Measurements from ENCODE around the gene KIRREL2. TPM values are rescaled to one million over a fixed set of nuclear protein-coding genes. Genes with fewer than 3 reads are reported as not detected.

Gene KIRREL2
- total and polyA plus RNA-seq, 2 donors, result not detected

DNA sequence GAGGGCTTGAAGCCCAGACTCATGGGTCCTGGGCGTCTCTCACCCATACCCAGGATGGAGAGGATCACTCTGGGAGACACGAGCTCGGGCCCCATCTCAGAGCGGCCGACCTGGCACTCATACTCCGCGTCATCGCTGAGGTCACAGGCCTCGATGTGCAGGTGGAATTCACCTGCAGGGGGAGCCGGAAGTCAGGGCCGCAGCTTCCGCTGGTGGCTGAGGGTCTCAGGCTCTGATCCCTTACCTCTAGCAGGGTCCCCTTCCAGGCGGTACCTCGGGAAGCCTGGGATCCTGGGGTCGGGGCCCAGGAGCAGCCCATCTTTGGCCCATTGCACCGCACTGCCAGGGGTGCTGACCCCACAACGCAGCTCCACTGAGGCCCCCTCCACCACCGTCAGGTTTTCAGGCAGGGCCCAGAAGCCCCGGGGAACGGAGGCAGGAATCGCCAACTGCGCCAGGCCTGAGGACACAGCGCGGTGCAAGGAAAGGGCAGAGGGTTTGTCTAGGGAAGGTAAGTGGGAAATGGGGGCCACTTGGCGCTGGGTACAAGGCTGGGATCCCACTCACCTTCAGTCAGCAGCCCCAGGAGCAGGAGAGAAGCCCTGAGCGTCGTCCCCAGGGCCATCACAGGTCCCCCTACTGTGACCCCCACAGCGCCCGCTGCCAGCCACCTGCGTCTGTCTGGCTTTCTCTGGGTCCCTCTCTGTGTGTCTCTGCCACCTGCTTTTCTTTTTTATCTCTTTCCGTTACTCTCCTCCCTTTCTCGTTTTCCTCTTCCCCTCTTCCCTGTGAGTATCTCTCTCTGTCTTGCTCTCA, 5.3 kb upstream of the KIRREL2 start:
- Histone ChIP-seq H3K4me3 (ENCODE audit: low read depth, low read length) (no peak overlapping the region), H3K27ac (ENCODE audit: low read depth) (no peak overlapping the region), H3K4me1 (ENCODE audit: insufficient read depth) (no peaks in the 10 kb centered on the region), H3K36me3 (ENCODE audit: insufficient read depth) (no peaks in the 10 kb centered on the region)
- WGBS, result 43% methylated on average over 32 of the region's 32 CpGs
- DNase-seq (ENCODE audit: extremely low spot score), result no peak

DNA sequence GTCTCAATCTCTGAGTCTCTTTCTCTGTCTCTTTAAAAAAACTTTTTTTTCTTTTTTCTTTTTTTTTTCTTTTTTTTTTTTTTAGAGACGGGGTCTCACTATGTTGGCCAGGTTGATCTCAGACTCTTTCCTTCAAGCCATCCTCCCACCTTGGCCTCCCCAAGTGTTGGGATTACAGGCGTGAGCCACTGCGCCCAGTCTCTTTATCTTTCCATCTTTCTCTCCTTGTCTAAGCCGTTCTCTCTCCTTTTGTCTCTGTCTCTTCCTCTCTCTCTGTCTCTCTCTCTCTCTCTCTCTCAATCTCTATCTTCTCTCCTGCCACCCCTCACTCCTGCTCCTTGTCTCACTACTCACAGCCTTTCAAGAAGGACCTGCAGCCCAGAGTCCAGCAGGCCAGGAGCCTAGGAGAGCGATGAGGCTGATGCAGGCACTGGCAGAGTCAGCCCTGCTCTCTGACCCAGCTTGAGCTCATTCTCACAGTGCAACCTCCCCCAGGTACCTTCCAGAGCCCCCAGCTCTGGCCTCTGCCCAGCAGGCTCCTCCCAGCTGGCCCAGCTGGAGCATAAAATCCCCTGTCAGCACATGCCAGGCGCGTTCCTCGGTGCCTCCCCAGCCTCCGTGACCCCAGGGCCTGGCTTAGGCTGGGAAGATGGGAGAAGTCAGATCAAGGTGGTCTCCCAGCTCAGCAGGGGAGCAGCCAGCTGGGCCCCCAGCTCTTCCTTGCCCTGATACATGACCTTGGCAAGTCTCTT, 4.5 kb upstream of the KIRREL2 start, which contains the start of gene NPHS1:
NPHS1 (minus strand) TSS at position 476 of the 752 bp plus-strand sequence. CDS start 667 bp downstream, outside the sequence.
- Histone ChIP-seq H3K4me3 (ENCODE audit: low read depth, low read length) (no peak within 1 kb of the TSS), H3K27ac (ENCODE audit: low read depth) (no peak within 1 kb of the TSS), H3K4me1 (ENCODE audit: insufficient read depth) (no peaks in the 10 kb centered on the region), H3K36me3 (ENCODE audit: insufficient read depth) (no peaks in the 10 kb centered on the region)
- WGBS, result 41% methylated on average over 9 of the region's 9 CpGs
- no peak for DNase-seq (ENCODE audit: extremely low spot score)

- Histone ChIP-seq H3K4me3 (ENCODE audit: low read depth, low read length) (no peak overlapping the region), H3K4me1 (ENCODE audit: insufficient read depth) (no peaks in the 10 kb centered on the region), H3K36me3 (ENCODE audit: insufficient read depth) (no peaks in the 10 kb centered on the region), H3K27ac (ENCODE audit: low read depth) (no peak overlapping the region)
- whole genome bisulfite sequencing, result 70% methylated on average over 8 of the region's 8 CpGs
- no peak for DNase-seq (ENCODE audit: extremely low spot score)
Observed at GRCh38 chr19:35853038-35853756, 3.5 kb upstream of the KIRREL2 start.

DNA sequence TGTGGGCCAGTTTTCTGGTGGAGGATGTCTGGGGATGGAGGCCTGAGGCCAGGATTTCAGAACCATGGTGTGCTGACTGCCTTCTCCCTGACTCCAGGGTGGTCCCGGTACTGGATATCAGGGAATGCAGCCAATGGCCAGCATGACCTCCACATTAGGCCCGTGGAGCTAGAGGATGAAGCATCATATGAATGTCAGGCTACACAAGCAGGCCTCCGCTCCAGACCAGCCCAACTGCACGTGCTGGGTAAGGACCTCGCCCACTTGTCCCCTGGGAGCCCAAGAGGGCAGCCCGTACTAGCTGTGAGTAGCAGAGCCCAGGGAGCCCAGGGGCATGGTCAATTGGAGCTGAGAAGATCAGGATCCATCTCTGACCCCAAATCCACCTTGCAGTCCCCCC, 1.6 kb downstream of the KIRREL2 start:
- Histone ChIP-seq H3K27ac (ENCODE audit: low read depth) (no peak overlapping the region), H3K36me3 (ENCODE audit: insufficient read depth) (no peaks in the 10 kb centered on the region), H3K4me3 (ENCODE audit: low read depth, low read length) (no peak overlapping the region), H3K4me1 (ENCODE audit: insufficient read depth) (no peaks in the 10 kb centered on the region)
- 82% methylated on average over 6 of the region's 6 CpGs for WGBS
- DNase-seq (ENCODE audit: extremely low spot score), result no peak

- Histone ChIP-seq H3K27ac (ENCODE audit: low read depth) (no peak overlapping the region), H3K36me3 (ENCODE audit: insufficient read depth) (no peaks in the 10 kb centered on the region), H3K4me1 (ENCODE audit: insufficient read depth) (no peaks in the 10 kb centered on the region), H3K4me3 (ENCODE audit: low read depth, low read length) (no peak overlapping the region)
- DNase-seq (ENCODE audit: extremely low spot score), result no peak
- WGBS, result 76% methylated on average over 4 of the region's 4 CpGs
Observed at GRCh38 chr19:35859414-35859813, 2.7 kb downstream of the KIRREL2 start.

DNA sequence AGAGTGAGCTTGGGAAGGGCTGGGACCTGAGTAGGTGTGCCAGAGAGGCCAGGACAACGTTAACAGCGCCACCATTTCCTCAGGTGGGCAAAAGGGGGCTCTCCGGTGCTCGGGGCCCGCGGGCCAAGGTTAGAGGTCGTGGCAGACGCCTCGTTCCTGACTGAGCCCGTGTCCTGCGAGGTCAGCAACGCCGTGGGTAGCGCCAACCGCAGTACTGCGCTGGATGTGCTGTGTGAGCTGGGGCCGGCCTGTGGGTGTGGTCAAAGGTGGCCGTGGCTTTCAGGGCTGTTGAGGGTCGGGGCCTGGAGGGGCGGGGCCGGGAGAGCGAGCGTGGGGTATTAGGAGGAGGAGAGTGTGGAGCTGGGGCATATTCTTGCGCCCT, 3.7 kb downstream of the KIRREL2 start:
- WGBS, result 19% methylated on average over 24 of the region's 24 CpGs
- no peaks in the 10 kb centered on the region for H3K4me1 ChIP-seq (ENCODE audit: insufficient read depth)
- H3K4me3 ChIP-seq (ENCODE audit: low read depth, low read length), result no peak overlapping the region
- no peak for DNase-seq (ENCODE audit: extremely low spot score)
- H3K27ac ChIP-seq (ENCODE audit: low read depth), result no peak overlapping the region
- no peaks in the 10 kb centered on the region for H3K36me3 ChIP-seq (ENCODE audit: insufficient read depth)

DNA sequence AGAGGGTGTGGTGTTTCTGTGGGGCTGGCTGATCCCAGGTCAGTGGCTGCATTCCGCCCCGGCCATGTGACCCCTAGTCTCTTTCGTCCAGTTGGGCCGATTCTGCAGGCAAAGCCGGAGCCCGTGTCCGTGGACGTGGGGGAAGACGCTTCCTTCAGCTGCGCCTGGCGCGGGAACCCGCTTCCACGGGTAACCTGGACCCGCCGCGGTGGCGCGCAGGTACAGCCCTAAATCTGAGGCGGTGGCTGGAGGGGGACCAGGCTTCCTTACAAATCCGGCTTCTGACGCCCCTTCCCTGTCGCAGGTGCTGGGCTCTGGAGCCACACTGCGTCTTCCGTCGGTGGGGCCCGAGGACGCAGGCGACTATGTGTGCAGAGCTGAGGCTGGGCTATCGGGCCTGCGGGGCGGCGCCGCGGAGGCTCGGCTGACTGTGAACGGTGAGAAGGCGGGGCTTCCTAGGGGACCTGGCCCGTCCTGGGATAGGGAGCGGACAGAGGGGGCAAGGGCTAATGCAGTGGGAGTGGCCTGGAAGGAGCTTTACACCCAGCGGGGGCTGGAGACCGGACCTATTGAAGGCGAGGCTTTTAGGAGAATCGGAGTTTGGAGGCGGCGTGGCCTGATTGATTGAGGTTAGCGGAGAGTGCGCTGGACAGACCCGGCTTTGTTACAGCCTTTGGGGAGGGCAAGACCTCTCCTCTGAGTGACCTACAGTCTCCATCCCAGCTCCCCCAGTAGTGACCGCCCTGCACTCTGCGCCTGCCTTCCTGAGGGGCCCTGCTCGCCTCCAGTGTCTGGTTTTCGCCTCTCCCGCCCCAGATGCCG, 4.3 kb downstream of the KIRREL2 start:
- no peak overlapping the region for H3K27ac ChIP-seq (ENCODE audit: low read depth)
- H3K4me1 ChIP-seq (ENCODE audit: insufficient read depth), result no peaks in the 10 kb centered on the region
- no peak for DNase-seq (ENCODE audit: extremely low spot score)
- no peak overlapping the region for H3K4me3 ChIP-seq (ENCODE audit: low read depth, low read length)
- no peaks in the 10 kb centered on the region for H3K36me3 ChIP-seq (ENCODE audit: insufficient read depth)
- WGBS, result 11% methylated on average over 55 of the region's 55 CpGs

GRCh38 chr19:35861640-35862160, 5.0 kb downstream of the KIRREL2 start:
- DNase-seq (ENCODE audit: extremely low spot score), result no peak
- Histone ChIP-seq H3K4me3 (ENCODE audit: low read depth, low read length) (no peak overlapping the region), H3K27ac (ENCODE audit: low read depth) (no peak overlapping the region), H3K36me3 (ENCODE audit: insufficient read depth) (no peaks in the 10 kb centered on the region), H3K4me1 (ENCODE audit: insufficient read depth) (no peaks in the 10 kb centered on the region)
- 53% methylated on average over 19 of the region's 19 CpGs for WGBS

DNA sequence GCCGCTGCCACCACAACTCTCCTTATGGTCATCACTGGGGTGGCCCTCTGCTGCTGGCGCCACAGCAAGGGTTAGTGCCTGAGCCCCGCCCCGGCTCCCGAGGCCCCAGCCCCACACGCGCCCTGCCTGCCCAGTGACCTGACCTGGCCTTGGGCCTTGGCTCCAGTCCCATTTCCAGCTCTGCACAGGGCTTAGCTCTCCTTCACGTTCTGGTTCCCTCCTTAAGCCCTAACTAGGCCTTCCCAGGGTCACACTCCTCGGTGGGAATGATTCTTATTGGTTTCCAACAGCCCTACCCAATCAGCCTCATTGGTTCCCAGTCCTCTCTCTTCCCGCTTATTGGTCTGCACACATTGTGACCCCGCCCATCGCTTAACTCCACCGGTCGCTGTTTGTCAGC, 5.8 kb downstream of the KIRREL2 start:
- H3K36me3 ChIP-seq (ENCODE audit: insufficient read depth), result no peaks in the 10 kb centered on the region
- DNase-seq (ENCODE audit: extremely low spot score), result no peak
- WGBS, result 79% methylated on average over 14 of the region's 14 CpGs

DNA sequence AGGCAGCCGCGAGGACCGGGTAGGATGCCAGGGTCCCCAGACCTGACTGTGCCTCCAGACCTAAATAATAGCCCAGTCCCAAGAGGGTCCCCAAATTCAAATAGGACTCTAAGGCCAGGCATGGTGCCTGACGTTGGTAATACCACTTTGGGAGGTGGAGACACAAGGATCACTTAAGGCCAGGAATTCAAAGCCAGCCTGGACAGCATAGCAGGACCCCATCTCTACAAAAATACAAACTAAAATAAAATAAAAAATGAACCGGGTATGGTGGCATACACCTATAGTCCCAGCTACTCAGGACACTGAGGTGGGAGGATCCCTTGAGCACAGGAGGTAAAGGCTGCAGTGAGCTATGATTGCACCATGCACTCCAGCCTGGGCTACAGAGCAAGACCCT, 6.3 kb downstream of the KIRREL2 start:
- no peaks in the 10 kb centered on the region for H3K4me1 ChIP-seq (ENCODE audit: insufficient read depth)
- no peaks in the 10 kb centered on the region for H3K36me3 ChIP-seq (ENCODE audit: insufficient read depth)
- WGBS, result 87% methylated on average over 5 of the region's 5 CpGs
- no peak overlapping the region for H3K4me3 ChIP-seq (ENCODE audit: low read depth, low read length)
- DNase-seq (ENCODE audit: extremely low spot score), result no peak
- no peak overlapping the region for H3K27ac ChIP-seq (ENCODE audit: low read depth)

More for the DNA sequence above, 5.8 kb downstream of the KIRREL2 start:
- Histone ChIP-seq H3K4me3 (ENCODE audit: low read depth, low read length) (no peak overlapping the region), H3K4me1 (ENCODE audit: insufficient read depth) (no peaks in the 10 kb centered on the region), H3K27ac (ENCODE audit: low read depth) (no peak overlapping the region)

- Histone ChIP-seq H3K4me3 (ENCODE audit: low read depth, low read length) (peak within 1 kb of the TSS; percentile 40), H3K27ac (ENCODE audit: low read depth) (no peak within 1 kb of the TSS), H3K4me1 (ENCODE audit: insufficient read depth) (peaks cover 4% of the 10 kb centered on the region), H3K36me3 (ENCODE audit: insufficient read depth) (no peaks in the 10 kb centered on the region)
- WGBS, result under 1% methylated on average over 60 of the region's 60 CpGs
- DNase-seq (ENCODE audit: extremely low spot score), result no peak
Observed at GRCh38 chr19:35868172-35868822, 11.6 kb downstream of the KIRREL2 start, which contains the start of gene APLP1. Gene APLP1 (plus strand): TSS chr19:35868574. CDS start chr19:35868637, 63 bp downstream.

GRCh38 chr19:35868823-35869326, 12.2 kb downstream of the KIRREL2 start:
- Histone ChIP-seq H3K36me3 (ENCODE audit: insufficient read depth) (no peaks in the 10 kb centered on the region), H3K27ac (ENCODE audit: low read depth) (no peak overlapping the region), H3K4me1 (ENCODE audit: insufficient read depth) (peaks cover 4% of the 10 kb centered on the region), H3K4me3 (ENCODE audit: low read depth, low read length) (peak overlapping the region; percentile 40)
- DNase-seq (ENCODE audit: extremely low spot score), result no peak
- 1% methylated on average over 15 of the region's 15 CpGs for WGBS

All from urinary bladder (tissue), 4 donors.